ENCODE results near the gene CADPS2. TPM values are rescaled to one million over a fixed set of nuclear protein-coding genes. Genes with fewer than 3 reads are reported as not detected.
A peak's percentile ranks its signal among the peaks of the same experiment; 100 is the strongest.

CADPS2 gene
- total and polyA plus RNA-seq, 8 donors = 7.0 to 57.8 (median 29.7) TPM

DNA sequence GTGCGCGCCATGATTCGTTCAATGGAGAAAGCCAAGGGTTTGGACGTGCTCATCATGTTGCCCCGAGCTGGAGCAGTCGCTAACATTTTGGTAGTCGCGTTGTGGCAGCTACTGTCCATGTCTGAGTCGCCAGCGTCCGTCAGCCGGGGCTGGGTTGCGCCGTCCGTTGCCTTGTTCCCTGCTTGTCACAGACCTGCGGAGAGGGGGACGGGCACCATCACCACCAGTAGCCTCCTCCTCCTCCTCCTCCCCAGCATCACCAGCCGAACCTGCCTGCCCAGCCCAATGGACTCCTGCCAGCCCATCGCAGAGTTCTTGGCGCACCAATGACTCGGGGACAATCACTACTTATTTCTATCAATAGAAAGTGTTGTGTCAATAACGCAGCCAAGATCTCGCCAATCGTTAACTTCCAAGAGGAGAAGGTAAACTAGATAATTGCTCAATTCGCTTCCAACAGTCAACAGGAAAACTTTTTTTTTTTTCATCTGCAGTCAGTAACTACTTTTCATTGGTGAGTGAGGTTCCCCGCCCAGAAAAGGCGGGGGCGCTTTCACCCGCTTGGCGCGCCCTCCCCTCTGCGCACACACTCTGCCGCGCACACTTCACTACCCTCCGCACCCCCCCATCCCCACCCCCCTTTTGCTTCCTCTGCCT, 581.8 kb downstream of the CADPS2 start, which contains the start of gene FEZF1:
TSS of gene FEZF1 (minus strand) at position 432 of the 657 bp plus-strand sequence. CDS start at position 119, 313 bp downstream.
- H3K4me3 ChIP-seq = peak within 1 kb of the TSS; percentile 12 to 49 (median 22)
- WGBS, 5 donors = 2 to 7% (median 4%) methylated on average over 19 to 35 of the region's 35 CpGs
- peaks cover 0 to 14% (median 6%) of the 10 kb centered on the region in 4 donors for H3K9me3 ChIP-seq
- peaks cover 58 to 100% (median 96%) of the 10 kb centered on the region in 3 donors for H3K27me3 ChIP-seq
- peaks cover 19 to 59% (median 42%) of the 10 kb centered on the region in 4 donors for H3K4me1 ChIP-seq
- H3K27ac ChIP-seq = no peak within 1 kb of the TSS
- peak in 1 of 2 donors; percentile 36 for DNase-seq
- intact Hi-C loops (cut with DNase I; ENCODE audit: low total_unique reads) = no loop called here
- H3K36me3 ChIP-seq = no peaks in the 10 kb centered on the region
- TF ChIP-seq, protein P1, sequence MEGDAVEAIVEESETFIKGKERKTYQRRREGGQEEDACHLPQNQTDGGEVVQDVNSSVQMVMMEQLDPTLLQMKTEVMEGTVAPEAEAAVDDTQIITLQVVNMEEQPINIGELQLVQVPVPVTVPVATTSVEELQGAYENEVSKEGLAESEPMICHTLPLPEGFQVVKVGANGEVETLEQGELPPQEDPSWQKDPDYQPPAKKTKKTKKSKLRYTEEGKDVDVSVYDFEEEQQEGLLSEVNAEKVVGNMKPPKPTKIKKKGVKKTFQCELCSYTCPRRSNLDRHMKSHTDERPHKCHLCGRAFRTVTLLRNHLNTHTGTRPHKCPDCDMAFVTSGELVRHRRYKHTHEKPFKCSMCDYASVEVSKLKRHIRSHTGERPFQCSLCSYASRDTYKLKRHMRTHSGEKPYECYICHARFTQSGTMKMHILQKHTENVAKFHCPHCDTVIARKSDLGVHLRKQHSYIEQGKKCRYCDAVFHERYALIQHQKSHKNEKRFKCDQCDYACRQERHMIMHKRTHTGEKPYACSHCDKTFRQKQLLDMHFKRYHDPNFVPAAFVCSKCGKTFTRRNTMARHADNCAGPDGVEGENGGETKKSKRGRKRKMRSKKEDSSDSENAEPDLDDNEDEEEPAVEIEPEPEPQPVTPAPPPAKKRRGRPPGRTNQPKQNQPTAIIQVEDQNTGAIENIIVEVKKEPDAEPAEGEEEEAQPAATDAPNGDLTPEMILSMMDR (IDR thresholded peaks at IDR 0.05) = no peak
- TF ChIP-seq POLR2AphosphoS5 (IDR thresholded peaks at IDR 0.05) (no peak), EP300 (IDR thresholded peaks at IDR 0.05) (no peak), POLR2A (IDR thresholded peaks at IDR 0.05) (no peak)

DNA sequence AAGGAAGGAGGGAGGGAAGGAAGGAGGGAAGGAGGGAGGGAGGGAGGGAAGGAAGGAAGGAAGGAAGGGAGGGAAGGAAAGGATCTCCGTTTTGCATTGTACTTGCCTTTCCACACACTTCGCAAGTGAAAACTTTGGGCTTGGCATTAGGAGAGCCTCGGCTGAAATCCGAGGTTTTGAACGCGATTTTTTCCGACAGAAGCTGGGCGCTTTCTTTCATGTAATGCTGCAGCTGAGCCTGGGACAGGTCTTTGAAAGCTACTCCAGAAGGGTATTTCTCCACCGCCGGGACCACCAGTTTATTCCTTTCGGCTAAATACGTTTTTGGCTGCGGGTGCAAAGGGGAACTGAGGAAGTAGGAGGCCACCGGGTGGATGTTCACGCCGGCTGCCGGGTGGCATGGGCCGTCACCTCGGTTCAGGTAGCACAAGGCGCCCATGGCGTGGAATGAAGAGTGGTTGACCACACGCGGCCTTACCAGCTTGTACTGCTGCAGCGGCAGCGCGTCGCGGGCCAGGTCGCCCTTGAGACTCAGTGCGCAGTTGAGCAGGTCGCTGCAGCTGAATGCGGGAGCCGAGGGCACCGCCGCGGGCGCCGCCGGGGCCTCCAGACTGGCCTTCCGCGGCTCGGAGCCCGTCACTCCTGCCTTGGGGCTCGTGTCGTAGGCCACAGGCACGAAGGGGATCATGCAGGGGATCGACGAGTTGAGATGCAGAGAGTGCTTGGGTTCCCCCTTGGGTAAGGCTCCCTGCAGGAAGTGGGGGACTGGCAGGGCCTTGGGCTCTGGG, 582.5 kb downstream of the CADPS2 start:
- intact Hi-C loops (cut with DNase I; ENCODE audit: low total_unique reads) = no loop called here
- H3K27me3 ChIP-seq = peaks cover 53 to 100% (median 93%) of the 10 kb centered on the region in 3 donors
- TF ChIP-seq POLR2AphosphoS5 (IDR thresholded peaks at IDR 0.05) (no peak), EP300 (IDR thresholded peaks at IDR 0.05) (no peak), POLR2A (IDR thresholded peaks at IDR 0.05) (no peak)
- TF ChIP-seq, protein P1 (IDR thresholded peaks at IDR 0.05) = no peak
- H3K36me3 ChIP-seq = no peaks in the 10 kb centered on the region
- peaks cover 19 to 61% (median 42%) of the 10 kb centered on the region in 4 donors for H3K4me1 ChIP-seq
- peak in 1 of 2 donors; percentile 41 for DNase-seq
- WGBS, 5 donors = 3 to 9% (median 6%) methylated on average over 22 to 48 of the region's 48 CpGs
- peak overlapping the region in 2 of 4 donors; percentile 28 to 49 for H3K4me3 ChIP-seq
- no peak overlapping the region for H3K27ac ChIP-seq
- H3K9me3 ChIP-seq = peaks cover 0 to 14% (median 6%) of the 10 kb centered on the region in 4 donors

DNA sequence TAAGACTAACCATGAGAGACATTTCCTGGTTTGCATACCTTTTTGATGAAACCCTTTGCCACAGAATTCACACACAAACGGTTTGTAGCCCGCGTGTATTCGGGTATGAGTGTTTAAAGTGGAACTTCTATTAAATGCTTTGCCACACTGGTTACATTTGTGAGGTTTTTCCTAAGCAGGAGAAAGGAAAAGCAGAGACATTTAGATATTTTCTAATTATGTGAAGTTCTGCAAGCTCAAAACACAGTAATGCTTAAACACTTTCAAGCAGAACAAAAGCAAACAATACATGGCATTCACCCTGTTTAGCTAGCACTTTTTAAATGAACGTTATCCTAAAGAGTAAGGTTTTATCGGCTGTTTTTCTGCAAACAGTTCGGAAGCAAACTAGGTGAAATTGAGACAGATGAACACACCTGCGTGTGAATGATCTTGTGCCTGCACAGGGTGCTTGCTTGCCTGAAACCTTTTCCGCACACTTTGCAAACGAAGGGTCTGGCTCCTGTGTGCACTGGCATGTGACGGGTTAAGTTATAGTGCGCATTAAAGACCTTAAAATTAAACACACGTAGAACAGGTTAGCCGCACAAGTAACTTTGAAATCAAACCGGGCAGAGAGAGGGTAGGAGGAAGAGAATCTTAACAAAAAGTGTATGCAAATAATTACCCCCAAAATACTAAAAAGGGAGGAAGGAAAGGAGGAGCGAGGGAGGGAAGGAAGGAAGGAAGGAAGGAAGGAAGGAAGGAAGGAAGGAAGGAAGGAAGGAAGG, 583.3 kb downstream of the CADPS2 start:
- H3K27me3 ChIP-seq = peaks cover 52 to 100% (median 87%) of the 10 kb centered on the region in 3 donors
- H3K27ac ChIP-seq = no peak overlapping the region
- TF ChIP-seq EP300 (IDR thresholded peaks at IDR 0.05) (no peak), POLR2AphosphoS5 (IDR thresholded peaks at IDR 0.05) (no peak), POLR2A (IDR thresholded peaks at IDR 0.05) (no peak)
- TF ChIP-seq, protein P1 (IDR thresholded peaks at IDR 0.05) = no peak
- peaks cover 0 to 14% (median 6%) of the 10 kb centered on the region in 4 donors for H3K9me3 ChIP-seq
- intact Hi-C loops (cut with DNase I; ENCODE audit: low total_unique reads) = no loop called here
- 9 to 14% (median 11%) methylated on average over 16 of the region's 16 CpGs for WGBS, 5 donors
- no peak overlapping the region for H3K4me3 ChIP-seq
- DNase-seq = peak in 1 of 2 donors; percentile 11
- H3K36me3 ChIP-seq = no peaks in the 10 kb centered on the region
- peaks cover 19 to 61% (median 42%) of the 10 kb centered on the region in 4 donors for H3K4me1 ChIP-seq
